HG03039 (cell line): ENCODE results near the gene NOC2L.

ENCODE experiments used
- ATAC-seq: cut with Tn5 transposase; IDR thresholded peaks from one replicate; pipeline ENCODE4 v1.9.1; 2021; ENCODE audit warnings: mild to moderate bottlenecking, moderate library complexity; ENCODE audit not compliant: unreplicated experiment

Gene NOC2L

DNA sequence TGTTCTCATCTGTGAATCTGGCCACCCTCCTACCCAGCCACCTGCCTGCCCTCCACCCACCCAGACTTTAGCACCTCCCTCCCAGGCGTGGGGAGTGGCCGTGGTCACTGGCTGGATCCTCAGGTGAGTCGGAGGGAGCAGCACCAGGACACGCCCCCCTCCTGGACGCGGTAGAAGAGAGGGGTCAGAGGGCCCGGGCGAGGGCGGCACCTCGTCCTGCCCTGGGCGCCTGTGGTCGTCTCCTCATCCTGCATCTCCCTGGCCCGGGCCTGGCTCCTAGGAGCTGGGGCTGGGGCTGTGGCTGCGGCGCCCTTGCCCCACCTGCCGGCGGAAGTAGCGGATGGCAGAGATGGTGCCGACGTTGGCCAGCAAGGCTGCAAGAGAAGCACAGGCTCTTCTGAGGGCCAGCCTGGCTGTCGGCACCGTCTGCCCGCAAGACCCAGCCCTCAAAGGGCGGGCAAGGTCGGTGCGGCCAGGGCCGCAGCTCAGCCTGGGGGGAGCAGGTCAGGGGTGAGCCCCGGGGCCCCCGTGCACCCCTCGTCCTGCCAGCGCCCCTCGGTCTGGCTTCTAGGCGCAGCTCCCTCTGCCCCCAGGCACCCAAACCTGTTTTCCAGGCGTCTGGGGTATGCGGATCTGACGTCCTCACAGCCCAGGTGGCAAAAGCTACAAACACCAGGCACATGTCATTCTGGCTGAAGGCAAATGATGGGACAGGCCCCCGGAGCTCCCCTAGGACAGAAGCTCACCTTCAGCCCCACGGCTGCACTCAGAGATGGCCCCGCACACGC, 17.0 kb upstream of the NOC2L start:
- ATAC-seq, result no peak

- ATAC-seq, result no peak
These were observed 16.3 kb upstream of the NOC2L start for GRCh38 chr1:975365-975764.

- no peak for ATAC-seq
These were observed 15.8 kb upstream of the NOC2L start for GRCh38 chr1:974687-975328.

GRCh38 chr1:974293-974640, 15.2 kb upstream of the NOC2L start:
- ATAC-seq, result no peak

GRCh38 chr1:973459-974292, 14.6 kb upstream of the NOC2L start:
- no peak for ATAC-seq

DNA sequence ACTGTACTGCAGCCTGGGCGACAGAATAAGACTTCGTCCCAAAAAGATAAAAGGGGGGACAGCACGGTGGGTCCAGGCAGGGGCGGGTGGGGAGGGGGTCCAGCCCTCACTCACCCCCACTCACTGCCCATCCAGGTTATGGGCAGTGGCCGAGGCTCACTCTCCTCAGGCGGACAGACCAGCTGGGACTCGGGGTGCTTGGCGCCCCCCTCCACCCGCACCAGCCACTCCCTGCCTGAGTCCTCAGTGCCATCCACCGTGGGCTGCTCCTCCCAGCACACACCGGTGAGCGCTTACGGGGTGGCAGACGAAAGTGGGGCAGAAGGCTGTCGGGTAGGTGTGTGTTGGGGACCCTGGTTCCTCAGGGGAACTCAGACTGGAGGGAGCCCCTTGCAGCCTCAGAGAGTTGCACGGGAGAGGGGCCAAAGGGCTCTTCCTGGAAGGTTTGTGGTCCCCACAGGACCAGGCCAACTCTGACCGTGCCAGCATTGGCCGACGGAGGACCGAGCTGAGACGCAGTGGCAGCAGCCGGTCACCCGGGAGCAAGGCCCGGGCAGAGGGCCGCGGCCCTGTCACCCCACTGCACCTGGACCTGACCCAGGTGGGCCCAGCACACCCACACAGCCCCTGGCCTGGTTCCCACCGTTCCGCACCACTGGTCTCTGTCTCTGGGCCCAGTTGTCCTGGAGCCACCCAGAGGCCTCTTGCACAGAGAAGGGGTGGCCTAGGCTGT, 13.8 kb upstream of the NOC2L start:
- no peak for ATAC-seq

- ATAC-seq, result no peak
These were observed 12.9 kb upstream of the NOC2L start for GRCh38 chr1:971751-972506.

DNA sequence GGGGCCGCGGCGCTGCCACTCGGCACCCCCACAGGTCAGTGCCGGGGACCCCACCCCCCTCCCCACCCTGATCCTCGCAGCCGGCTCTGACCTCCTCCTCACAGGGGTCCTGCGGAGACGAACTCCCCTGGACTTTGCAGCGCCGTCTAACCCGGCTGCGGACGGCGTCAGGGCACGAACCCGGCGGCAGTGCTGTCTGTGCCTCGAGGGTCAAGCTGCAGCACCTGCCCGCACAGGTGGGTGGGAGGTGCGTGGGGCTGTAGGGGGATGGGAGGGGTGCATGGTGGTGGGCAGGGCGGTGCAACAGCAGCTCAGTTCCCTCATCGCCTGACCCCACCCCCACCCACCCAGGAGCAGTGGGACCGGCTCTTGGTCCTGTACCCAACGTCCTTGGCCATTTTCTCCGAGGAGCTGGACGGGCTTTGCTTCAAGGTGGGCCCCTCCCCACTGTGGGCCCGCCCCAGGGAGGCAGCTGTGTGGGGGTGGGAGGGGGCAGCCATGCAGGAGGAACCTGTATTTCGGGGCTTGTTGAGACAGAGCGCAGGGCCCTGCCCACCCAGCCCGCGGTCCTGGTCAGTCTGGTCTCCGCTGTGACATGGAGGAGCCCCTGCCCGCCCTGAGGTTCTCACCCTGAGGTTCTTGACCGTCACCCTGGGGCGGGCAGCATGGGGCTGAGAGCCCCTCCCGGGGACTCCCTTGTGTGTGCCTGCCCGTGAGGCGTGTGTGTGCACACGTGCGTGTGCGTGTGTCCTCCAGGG, 12.1 kb upstream of the NOC2L start:
- no peak for ATAC-seq

- no peak for ATAC-seq
These were observed 11.4 kb upstream of the NOC2L start for GRCh38 chr1:970242-970972.

DNA sequence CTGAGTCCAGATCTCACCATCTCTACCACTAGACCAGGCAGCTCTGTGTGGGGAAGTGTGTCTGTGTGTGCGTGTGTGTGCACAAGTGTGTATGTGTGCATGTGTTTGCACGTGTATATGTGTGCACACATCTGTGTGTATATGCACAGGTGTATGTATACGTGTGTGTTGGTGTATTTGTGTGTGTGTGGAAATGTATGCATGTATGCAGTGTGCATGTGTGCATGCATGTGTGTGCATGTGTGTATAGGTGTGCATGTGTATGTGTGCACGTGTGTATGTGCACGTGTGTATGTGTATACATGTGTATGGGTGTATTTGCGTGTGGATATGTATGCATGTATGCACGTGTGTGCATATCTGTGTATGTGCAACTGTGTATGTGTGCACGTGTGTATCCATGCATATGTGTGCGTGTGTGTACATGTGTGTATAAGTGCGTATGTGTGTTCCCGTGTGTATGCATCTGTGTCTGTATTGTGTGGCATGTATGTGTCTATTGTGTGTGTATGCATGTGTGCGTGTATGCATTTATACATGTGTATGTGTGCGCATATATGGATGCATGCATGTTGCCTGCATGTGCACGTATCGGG, 10.3 kb upstream of the NOC2L start:
- ATAC-seq, result no peak

- ATAC-seq, result no peak
These were observed 8.6 kb upstream of the NOC2L start for GRCh38 chr1:967466-968343.

DNA sequence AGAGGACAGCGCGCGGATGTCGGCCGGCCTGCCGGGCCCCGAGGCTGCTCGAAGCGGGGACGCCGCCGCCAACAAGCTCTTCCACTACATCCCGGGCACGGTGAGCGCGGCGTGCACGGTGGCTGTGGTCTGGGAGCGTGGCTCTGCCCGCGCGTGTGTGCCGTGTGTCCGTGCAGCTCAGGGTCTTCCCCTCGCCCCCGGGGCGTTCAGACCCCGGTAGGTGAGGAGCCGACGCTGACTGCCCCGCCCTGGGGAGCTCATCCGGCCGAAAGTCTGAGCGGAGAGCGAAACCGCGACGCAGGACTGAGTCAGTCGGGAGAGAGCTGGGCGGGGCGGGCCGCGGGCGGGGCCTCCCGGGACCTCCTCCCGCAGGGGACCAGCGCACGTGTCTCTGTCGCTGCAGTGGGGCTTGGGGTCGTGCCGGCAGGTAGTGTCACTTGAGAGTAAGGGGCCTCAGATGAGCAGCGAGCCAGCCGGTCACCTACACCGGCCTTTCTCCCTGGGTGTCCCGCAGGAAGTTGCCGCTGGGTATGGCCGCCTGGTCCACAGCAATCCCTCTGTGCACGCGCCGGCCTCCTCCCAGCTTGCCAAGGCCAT, 7.7 kb upstream of the NOC2L start:
- peak; percentile 52 for ATAC-seq

DNA sequence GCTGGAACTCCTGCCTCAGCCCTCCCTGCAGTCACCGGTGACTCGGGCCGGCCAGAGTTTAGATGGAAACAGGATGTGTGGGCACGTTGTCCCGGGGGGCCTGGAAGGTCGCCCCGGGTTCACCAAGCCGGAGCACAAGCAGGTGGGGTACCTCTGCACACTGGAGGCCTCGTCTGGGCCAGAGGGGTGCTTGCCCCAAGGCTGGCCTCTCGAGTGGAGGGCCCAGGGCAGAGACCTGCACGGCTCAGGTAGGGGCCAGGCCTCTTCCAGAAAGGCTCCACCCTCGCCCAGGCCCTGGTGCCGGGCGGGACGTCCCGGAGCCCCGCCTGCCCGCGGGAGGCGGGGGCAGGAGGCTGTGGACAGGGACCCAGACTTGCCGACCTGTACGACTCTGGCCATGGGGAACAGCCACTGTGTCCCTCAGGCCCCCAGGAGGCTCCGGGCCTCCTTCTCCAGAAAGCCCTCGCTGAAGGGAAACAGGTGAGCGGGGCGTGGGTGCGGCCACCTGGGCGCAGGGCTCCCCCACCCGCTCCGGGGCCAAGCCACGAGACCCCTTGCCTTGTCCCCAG, 7.2 kb upstream of the NOC2L start, which contains the start of gene PLEKHN1:
Gene PLEKHN1 (plus strand): TSS at position 348 of the 569 bp plus-strand sequence. CDS start 50 bp downstream, at position 398.
- ATAC-seq, result peak; percentile 17

GRCh38 chr1:965526-966134, 6.6 kb upstream of the NOC2L start:
- ATAC-seq, result no peak

DNA sequence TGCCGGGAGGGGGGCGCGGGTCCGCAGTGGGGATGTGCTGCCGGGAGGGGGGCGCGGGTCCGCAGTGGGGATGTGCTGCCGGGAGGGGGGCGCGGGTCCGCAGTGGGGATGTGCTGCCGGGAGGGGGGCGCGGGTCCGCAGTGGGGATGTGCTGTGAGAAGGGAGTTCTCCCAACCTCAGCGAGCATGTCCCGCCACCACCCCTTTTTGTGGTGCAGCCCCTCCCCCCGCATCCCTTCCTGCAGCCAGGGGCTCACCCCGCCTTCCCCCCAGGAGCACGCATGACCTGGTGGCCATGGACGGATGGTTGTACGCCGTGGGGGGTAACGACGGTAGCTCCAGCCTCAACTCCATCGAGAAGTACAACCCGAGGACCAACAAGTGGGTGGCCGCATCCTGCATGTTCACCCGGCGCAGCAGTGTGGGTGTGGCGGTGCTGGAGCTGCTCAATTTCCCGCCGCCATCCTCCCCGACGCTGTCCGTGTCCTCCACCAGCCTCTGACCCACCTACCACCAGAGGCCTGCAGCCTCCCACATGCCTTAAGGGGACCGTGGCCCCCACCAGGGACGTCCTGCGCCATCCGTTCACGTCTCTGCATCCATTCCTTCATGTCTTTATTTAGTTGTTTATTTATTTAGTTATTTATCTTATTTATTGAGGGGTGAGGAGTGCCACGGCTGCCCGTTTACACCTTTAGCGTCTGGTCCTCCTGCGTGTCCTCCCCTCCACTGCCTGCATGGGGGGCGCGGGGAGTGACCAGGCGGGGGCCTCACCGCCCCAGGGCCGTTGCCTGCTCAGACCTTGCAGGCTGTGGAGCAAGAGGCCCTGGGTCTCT, 5.9 kb upstream of the NOC2L start:
- ATAC-seq, result no peak
